HG03520 (cell line): ENCODE measurements around the gene TXNRD1.
"Not testable (repeated sequence)": the region's sequence is repeated elsewhere in the genome, so short reads cannot be mapped to it uniquely, and the experiment has no call there.

Experiments used
- ATAC-seq: cut with Tn5 transposase; IDR thresholded peaks from one replicate; pipeline ENCODE4 v1.9.1; 2021; ENCODE audit warnings: mild to moderate bottlenecking, moderate library complexity; ENCODE audit not compliant: unreplicated experiment

The TXNRD1 gene

DNA sequence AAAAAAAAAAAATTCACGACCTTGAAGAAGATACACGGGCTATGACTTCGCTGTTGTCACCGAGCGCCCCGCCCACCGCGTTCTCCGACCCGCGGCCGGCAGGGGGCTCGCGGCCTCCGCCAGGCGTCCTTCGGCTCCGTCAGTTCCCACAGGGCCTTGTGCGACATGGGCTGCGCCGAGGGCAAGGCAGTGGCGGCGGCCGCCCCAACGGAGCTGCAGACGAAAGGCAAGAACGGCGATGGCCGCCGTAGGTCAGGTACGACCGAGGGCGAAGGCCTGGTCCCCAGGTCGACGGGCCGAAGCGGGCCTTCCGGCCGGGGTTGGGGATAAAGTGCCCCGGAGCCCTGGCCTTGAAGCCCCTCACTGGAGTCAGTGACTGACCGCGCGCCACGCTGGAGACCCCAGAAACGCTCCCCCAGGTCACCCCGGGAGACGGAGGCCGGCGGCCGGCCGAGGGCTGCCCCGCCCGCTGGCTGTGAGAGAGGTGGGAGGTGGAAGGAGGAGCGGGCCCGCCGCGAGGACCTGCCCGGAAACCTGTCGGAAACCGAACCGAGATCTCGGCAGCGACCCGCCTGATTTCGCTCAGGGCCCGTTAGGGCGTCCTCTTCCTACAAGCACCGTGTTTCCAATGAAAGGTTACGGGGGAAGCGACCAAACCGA, at the start of gene TXNRD1:
Gene TXNRD1, plus strand, starts transcription at position 142 of the 660 bp plus-strand sequence. Its CDS starts 24 bp downstream, at position 166.
- peak; percentile 90 for ATAC-seq

DNA sequence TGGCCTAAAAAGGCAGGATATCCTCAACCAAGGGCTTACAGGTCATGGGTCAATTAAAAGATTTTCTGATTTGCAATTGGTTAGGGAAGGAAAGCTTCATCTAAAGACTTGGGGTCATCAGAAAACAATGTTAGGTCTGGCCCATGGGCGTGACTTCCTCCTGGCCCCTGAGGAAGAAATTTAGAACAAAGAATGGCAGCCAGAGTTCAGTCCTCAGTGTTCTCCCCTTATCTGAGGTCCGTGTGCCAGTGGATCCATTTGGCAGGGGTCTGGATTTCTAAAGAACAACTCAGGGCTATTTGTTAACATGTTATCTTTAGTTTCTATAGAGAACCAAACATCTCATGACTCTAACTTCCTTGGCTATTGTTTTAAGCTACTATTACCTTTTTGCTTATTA, 49.8 kb upstream of the TXNRD1 start:
- no peak for ATAC-seq

DNA sequence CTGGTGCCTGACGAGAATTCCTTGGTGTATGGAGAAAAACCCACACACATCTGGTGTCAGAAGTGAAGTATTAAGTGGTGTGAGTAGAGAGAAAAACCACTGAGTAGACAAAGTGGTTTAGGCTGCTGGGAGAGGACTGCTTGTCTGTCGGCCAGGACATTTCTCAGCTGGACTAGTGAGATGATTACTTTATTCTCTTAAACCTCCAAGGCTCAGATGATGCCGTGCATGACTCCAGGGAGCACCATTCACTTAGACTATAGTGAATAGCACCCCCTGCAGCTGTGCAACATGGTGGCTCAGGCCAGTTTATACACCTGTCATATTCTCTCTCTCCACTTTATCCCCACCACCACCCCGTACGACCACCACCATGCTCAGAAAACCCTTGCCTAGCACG, 49.1 kb upstream of the TXNRD1 start:
- no peak for ATAC-seq

DNA sequence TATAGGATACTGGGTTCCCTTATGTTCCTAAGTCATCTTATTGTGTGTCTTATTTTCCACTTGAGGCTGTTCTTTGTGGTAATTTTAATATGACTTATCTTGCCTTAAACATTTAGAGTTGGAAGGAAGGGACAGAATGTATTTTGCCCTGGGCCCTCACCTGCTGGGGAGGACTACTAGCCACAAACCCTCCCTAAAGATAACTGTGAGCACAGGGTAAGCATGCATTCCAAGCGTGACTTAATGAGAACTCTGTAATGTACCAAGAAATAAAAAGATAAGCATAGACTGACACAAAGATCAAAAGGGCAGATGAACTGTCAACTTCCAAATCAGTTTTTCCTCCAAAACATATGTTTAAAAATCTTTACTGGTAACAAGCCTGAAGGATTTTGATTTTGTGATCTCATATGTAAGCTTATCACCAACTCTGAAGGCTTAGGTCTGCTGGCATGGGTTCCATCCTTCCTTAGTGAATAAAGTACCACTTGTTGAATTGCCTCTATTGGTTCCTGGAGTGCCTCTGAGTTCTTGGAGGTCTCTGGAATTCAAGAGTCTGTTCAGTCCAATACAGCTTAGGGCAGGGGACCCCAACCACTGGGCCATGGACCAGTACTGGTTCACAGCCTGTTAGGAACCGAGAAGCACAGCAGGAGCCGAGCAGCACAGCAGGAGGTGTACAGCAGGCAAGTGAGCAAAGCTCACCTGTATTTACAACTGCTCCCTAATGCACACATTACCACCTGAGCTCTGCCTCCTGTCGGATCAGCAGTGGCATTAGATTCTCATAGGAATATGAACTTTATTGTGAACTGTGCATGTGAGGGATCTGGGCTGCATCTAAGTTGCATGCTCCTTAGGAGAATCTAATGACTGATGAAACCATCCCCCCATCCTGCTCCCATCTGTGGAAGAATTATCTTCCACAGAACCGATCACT, 47.8 kb upstream of the TXNRD1 start:
- no peak for ATAC-seq

DNA sequence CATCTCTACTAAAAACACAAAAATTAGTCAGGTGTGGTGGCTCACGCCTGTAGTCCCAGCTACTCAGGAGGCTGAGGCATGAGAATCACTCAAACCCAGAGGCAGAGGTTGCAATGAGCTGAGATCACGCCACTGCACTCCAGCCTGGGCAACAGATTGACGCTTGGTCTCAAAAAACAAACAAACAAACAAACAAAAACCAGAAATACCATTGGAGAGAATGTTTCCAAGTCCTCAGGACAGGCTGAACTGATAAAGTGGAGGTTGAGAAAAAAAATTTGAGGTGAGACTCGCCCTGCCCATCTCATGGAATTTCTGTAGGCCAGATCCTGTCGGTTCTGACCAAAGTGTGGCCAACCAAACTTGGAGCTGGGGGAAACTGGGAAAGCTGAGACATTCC, 47.0 kb upstream of the TXNRD1 start:
- no peak for ATAC-seq

DNA sequence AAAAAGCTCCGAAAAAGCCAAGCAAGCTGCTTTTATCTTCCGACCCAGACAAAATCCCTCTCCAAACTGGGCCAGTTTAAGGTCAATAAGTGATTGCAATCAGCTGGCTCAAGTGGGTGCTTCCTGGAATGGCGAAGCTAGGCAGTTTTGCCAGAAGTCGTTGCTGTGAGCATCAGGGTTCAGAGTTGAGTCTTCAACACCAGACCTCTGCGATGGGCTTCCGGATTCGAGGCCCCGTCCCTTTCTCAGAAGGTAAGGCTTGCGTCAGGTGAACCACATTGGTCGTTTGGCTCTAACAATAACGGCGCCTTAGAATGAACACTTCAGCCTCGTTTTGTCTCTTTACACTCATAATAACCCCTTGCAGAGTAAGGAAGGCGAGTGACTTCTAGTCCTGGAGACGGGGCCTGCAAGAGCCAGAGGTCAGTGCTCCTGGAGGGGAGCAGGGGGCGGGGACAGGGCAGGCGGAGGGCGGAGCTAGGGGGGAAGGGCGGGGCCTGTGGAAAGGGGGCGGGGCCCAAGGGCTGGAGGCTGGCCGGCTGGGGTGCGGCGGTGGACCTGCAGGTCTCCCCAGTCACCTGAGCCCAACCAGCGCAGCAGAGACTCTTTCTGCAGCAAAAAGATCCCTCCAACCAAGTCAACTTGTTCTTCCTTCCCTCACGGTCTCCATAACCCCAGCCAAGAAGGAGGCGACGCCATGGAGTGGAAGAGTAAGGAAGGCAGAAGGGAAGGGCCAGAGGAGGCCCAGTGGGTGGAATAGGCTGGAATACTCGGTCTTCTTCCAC, 43.6 kb upstream of the TXNRD1 start:
- no peak for ATAC-seq

DNA sequence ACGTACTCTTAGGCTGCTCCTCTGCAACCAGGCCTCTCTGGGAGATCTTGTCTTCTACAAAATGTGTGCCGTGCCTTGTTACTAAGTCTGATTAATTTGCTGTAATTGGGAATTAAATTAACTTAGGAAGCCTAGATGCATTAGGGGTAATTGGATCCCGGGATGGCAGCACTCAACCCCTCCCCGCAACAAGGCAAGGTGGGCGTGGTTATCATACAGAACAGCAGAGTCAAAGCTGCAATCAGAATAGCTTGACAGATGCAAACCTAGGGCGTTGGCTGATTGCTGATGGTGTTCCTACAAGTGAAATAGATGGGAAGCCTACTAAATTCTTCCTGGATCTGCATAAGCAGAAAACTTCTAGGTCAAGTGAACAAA, 43.0 kb upstream of the TXNRD1 start:
- ATAC-seq = no peak

DNA sequence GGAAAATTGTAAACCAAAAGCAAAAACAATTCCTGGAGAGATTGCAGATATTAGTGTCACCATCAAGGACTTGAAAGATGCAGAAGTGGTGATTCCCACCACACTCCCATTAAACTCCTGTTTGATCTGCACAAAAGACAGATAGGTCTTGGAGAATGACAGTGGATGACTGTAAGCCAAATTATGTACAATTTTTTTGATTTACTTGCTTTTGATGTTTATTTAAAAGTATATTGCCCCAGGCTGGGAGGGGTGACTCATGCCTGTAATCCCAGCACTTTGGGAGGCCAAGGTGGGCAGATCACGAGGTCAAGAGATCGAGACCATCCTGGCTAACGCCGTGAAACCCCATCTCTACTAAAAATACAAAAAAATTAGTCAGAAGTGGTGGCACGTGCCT, 41.8 kb upstream of the TXNRD1 start:
- not testable (repeated sequence) for ATAC-seq

DNA sequence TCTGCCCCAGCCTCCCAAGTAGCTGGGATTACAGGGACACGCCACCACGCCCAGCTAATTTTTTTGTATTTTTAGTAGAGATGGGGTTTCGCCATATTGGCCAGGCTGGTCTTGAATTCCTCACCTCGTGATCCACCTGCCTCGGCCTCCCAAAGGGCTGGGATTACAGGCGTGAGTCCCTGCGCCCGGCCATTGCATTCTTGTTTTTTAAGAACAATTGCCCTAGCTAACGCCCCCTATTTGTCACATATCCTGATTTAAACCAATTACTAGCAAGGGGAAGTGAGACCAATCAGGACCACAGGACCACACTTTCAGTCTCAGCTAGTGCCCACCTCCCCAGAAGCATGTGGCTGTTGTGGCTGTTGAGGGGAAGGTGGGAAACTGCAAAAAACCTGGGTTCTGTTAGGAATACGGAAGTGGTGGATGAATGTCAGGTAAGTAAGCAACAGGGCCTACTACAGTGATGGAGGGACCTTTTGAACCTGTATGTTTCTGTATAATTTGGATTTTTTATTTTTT, 39.8 kb upstream of the TXNRD1 start:
- no peak for ATAC-seq

DNA sequence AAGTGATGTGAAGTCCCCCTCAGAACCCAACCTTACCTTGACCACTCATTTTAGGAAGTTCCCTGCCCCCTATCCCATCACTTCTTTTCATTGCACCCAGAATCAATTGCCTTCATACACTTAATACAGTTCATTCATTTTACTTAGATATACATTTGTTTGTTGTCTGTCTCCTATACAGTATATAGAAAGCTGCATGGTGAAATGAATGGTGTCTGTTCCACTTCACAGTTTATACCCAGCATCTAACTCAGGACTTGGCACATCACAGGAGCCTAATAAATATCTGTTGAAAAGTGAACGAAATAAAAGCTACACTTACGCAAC, 38.3 kb upstream of the TXNRD1 start:
- no peak for ATAC-seq

DNA sequence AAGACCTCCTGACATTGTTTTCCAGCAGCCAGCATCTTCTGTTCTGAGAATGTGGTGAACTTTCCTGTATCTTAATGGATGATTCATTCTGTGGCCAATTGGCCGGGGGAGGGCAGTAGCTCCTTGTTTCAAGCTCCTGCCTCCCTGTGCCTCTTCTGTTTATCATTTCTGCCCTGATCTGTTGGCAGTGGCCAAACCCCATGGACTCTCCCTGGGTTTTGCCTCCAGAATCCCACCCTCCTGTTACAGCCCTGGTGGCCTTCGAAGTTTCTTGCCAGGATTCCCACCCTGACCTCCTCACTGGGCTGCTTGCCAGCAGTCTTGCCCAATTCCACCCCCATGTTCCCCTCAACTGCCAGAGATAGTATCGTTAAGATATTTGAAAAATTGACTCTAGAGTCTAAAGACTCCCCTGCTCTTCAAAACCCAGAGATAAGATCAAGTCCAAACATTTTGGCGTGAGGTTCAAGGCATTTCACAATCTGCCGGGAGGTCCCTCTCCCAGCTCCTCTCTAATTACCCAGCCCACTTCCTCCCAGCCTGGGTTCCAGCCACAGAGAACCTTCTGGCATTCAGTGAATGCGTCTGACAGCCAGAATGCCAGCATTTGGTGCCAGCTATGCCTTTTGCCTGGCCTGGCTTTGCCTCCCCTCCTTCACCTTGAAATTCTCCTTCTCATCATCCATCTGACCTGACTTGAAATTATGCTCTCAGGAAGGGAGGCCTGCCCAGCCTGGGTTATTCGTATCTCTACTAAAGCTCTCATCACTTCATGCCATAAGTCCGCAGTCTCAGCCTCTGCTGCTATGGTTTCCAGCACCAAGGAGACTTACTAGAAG, 37.7 kb upstream of the TXNRD1 start:
- ATAC-seq = no peak

DNA sequence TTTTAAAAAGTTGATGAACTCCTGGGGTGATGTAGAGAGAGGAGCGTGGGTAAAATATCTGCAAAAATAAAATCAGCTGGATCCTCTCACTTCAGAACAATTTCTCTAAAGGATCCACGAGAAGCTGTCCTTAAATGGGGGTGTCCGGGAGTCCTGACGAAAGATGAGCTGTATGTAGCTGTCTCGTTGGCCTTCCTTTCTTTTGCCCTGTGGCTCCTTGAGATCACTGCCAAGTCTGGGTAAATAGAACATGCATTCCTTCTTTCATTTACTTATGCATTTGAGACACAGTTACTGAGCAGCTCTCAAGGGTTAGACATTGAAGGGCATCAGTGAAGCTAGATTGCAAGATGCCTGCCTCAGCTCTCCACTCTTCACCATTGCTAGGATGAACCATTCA, 35.2 kb upstream of the TXNRD1 start:
- no peak for ATAC-seq

DNA sequence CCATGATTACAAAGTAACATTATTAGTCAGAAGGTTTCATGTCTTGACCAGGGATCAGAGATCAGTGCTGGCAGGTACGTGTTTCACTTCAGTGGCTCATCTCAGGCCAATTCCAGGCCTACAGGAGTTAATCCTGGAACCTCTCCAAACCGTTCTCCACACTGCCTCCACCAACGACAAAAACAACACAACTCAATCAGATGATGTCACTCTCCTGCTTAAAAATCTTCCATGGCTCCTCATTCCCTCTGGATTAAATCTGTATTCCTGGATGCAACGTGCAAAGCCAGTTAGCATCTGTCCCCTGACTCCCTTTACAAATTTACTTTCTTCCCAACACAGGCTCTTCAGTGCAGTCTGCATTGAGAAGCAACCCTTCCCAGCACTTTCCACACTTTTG, 34.3 kb upstream of the TXNRD1 start:
- no peak for ATAC-seq

DNA sequence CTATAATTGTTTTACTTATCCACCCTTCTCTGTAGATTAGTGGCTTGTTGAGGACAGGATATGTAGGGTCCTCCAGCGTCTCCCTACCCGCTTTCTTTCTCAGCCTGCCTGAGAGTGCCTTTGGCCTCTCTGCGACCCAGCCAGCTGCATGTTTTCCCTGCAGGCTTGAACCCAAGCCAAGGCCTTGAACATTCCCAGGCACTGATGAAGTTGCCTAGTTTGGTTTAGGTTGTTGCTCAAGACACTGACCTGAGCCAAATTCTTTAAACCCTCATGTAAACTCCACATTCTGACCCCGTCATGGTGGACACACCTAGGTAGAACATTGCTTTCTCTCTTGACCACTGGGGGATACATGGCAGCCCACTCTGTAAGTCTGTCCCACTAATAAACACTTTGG, 33.4 kb upstream of the TXNRD1 start:
- ATAC-seq = no peak

DNA sequence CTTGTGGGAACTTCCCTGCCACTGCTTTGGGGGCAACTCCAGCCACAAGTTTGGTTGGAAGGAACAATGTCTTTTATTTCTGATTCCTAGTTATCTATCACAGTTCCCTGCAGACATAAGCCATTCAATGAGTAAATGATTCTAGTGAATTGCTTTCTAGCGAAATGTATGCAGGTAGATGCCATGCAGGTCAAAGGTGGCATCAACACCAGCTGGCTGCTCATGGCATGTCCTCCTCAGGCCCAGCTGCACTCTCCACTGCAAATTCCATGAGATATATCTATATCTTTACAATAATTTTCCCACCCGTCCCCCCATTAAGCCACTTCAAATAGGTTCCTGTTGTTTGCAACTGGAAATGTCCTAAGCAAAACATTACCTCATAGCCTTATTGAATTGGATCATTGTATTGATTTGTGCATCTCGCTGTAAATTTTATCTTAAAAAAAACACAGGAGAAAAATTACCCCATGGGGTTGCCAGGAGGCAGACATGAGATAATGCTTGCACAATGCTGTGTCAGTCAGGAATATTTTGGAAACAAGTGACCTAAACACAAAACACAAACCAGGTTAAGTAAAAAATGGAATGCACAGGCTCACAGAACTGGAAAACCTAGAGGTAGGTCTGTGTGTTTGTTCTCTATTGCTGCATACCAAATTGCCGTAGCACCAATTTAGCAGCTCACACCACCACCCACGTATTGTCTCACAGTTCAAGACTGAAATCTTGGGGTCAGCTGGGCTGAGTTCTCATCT, 32.8 kb upstream of the TXNRD1 start:
- no peak for ATAC-seq

DNA sequence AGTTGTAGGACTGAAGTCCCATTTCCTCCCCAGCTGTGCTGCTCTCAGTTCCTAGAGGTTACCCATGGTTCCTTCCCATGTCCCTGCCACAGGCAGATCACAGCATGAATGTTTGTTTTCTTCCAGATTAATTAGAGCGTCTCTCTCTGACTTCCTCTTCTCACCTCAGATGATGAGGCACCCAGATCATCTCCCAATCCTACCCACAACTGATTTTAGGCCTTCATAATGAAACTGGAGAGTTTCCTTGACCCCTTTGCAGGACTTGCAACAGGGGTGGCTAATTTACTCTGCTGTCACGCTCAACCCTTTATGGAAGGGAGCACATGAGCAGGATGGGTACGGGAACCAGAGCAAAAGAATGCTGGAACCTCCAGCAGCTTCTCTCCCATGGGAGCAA, 32.1 kb upstream of the TXNRD1 start:
- no peak for ATAC-seq

DNA sequence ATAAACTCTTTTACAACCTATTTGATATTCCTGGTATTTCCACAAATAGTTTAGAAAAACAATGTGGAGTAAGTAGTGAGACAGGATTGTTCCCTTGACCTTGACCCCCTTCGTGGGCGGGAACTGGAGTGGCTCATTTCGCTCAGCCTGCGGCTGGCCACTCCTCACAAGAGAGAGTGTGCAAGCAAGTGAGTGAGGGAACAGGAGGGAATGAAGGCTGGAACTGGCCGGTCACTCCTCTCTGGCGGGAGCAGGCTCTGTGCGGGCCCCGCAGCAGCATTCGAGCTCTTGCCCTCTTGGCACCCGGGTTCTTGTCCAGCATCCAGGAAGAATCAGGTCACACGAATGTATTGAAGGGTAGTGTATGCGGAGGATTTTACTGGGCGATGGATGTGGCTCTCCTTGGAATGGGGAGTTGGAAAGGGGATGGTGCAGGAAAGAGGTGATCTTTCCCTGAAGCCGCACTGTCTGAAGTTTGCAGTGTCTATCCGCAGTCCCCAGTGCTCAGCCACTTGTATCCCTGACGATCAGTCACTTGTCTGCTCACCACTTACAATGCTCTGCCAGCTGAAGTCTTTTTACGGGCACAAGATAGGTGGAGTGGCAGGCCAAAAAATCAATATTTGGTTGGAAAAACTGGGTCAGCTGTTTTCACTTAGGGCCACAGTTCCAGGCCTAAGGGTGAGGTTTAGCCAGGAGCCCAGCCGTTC, 28.0 kb upstream of the TXNRD1 start:
- no peak for ATAC-seq

DNA sequence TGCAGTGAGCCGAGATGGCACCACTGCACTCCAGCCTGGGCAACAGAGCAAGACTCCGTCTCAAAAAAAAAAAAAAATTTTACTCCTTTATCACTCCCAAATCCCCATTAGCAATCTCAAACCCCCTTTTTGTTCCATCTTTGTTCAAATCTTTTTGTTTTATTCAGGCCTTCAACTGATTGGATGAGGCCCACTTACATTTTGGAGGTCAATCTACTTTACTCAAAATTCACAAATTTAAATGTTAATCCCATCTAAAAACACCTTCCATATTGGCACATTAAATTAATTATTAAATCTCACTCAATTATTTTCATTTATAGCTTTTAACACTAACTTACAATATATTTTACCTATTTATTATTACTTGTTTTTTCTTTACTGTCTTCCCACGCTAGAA, 27.0 kb upstream of the TXNRD1 start:
- ATAC-seq = no peak

DNA sequence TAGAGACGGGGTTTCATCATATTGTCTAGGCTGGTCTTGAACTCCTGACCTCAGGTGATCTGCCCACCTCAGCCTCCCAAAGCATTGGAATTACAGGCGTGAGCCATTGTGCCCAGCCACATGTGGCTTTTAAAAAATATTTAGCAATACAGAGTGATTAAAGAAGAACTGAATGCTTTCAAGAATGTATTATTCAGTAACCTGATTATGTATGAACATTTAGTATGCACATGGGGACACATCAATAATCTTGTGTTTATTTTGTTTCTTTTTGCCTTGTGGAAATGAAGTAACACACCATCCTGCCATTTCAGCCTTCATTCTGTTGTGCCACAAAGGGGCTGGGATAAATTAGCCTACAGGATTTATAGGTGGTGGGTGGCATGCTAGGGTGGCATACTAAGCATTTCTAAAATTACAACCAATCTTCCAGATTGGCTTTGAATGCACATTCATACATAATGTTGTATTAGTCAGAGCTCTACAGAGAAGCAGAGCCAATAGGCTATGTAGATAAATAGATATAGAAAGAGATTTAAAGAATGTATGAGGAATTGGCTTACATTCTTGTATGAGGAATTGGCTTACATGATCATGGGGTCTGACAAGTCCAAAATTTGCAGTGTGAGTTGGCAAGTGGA, 25.5 kb upstream of the TXNRD1 start:
- no peak for ATAC-seq
